GM12801 (cell line): ENCODE measurements around the gene FCRLA.

Experiments
- TF ChIP-seq, protein P1 (sequence below): IDR thresholded peaks from one replicate; pipeline ENCODE4 v1.5.1; 2011; ENCODE audit warnings: control low read depth; ENCODE audit not compliant: insufficient read length; ENCODE audit errors: extremely low read depth

The FCRLA gene

DNA sequence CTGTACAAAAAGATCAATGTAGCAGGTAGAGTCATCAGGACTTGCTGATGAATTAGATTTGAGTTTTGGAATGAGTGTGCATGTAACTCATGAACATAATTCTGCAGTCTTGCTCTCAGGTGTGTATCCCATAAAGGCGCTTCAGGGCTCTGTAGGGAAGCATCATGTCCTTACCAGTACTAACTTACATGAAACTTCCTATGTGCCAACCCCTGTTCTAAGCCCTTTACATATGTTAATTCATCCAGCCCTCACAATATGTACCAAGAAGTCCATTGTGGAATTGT, 12.2 kb downstream of the FCRLA start:
- TF ChIP-seq, protein P1, sequence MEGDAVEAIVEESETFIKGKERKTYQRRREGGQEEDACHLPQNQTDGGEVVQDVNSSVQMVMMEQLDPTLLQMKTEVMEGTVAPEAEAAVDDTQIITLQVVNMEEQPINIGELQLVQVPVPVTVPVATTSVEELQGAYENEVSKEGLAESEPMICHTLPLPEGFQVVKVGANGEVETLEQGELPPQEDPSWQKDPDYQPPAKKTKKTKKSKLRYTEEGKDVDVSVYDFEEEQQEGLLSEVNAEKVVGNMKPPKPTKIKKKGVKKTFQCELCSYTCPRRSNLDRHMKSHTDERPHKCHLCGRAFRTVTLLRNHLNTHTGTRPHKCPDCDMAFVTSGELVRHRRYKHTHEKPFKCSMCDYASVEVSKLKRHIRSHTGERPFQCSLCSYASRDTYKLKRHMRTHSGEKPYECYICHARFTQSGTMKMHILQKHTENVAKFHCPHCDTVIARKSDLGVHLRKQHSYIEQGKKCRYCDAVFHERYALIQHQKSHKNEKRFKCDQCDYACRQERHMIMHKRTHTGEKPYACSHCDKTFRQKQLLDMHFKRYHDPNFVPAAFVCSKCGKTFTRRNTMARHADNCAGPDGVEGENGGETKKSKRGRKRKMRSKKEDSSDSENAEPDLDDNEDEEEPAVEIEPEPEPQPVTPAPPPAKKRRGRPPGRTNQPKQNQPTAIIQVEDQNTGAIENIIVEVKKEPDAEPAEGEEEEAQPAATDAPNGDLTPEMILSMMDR: no peak

DNA sequence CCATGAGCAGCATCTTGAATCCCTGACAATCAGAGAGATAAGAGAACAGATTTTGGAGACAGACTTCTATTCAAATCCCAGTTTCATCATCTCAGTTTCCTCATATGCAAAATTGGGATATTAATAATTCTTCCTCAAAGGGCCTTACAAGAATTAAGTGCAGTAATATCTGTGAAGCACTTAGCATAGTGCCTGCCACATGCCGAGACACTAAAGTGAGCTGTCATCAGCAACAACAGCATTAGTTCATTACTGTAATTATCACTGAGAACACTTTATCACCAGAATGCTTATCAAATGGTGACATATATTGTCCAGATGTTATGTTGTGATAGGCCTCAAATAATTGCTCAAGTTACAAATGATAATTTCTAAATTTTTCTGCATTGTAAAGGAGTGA, 13.4 kb downstream of the FCRLA start:
- TF ChIP-seq, protein P1: no peak

DNA sequence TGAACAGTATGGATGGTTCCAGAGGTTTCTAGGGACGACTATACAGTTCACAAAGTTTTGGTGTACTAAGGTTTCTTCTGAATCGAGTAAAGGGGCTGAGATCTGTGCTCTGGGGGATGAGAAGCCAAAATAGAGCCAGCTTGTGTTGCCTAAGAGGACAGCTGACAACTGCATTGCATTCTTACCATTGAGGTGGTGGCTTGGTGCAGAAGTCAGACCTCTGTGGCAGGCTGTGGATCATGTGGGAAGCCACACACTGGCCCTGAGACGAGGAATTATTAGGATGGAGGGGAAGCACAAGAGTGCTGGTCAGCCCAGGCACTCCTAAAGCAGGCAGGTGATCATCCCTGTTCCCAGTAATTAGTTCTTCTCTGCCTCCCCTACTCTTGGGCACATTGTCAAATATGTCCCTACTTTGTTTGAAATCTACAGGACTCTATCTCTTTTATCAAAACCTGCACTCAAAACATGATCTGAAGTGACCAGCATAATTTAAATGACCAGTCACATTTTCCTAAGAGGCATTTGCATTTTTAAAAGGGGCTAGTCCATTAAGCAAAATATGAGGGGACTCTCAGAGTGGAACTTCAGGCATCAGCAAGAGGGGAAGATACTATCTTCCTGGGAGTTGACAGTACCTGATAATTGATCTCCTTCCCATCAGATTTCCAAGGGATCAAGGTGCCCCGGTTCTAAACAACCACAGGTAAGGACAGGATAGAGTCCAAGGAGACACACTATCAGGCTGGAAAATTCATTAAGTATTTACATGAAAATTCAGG, 14.1 kb downstream of the FCRLA start, which contains the start of gene FCRLB:
TSS of gene FCRLB (plus strand) at position 589 of the 782 bp plus-strand sequence. CDS start 1,129 bp downstream, outside the sequence.
- TF ChIP-seq, protein P1: no peak

DNA sequence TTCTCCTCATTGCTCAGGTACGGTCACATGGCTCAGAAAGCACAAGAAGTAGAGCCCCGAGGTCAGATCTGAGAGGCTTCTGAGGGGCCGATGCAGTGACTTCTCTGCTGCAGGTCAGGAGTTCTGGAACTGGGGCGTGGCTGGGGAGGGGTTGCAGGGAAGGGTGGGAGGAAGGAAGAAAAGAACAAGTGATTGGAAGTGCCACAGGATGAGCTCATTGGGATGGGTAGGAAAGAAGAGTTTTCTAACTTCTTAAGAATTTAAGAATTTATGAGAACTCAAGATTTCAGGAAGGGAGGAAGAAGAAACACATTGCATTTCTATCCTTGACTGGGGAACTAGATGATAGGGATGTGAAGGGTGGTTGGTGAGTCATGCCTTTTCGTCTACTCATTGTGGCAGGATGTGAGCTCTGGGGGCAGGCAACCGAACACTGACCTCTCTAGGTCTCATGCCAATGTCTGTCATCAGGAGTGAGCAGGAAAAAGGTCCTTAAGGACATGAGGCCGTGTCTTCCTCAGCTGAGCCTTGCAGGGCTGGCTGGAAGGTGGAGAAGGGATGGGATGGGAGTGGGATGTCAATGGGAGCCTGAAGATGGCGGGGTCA, 14.8 kb downstream of the FCRLA start:
- TF ChIP-seq, protein P1: no peak

DNA sequence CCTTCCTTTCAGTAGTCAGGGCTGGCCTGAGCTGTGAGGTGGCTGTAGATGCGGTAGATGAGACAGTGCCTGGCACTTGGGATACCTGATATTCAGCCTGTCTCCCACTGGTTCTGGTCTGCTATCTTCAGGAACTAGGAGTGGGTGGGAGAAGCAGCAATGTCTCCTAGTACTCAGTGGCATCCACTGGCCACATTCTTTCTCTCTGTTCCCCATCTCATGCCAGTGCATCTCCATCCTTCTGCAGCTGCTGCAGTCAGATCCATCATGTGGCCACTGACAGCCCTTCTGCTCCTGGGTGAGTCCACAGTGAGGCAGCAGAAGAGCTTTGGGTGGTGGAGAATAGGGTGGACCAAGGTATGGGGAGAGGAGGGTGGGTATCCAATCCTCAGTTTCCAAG, 15.4 kb downstream of the FCRLA start:
- TF ChIP-seq, protein P1: no peak

DNA sequence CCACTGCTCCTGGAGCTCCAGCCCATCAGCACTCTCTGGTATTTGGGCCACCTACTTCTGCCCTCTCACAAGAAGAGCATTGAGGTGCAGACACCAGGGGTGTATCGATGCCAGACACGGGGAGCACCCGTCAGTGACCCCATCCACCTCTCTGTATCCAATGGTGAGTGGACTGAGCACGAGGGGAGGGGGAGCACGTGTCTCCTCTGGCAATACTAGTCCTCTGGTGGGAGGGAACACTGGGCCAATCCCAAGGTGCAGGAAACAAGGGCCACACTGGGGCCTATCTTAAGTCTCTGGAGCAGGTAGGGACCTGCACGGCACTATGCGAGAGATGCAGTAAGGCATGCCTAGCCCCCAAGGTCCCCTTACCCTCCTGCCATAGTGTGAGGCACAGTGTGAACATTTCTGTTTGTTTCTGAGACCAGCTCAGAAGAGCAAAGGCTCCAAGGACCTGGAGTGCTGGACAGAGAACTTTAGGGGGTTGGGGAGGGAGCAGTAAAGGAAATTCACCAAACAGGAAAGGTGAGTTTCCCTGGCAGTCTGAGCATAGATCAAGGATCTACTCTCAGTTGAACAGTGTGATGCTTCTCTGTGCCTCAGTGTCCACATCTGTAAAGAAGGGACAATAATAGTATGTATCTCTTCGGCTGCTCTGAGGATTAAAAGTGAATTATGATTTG, 16.6 kb downstream of the FCRLA start:
- TF ChIP-seq, protein P1: no peak

DNA sequence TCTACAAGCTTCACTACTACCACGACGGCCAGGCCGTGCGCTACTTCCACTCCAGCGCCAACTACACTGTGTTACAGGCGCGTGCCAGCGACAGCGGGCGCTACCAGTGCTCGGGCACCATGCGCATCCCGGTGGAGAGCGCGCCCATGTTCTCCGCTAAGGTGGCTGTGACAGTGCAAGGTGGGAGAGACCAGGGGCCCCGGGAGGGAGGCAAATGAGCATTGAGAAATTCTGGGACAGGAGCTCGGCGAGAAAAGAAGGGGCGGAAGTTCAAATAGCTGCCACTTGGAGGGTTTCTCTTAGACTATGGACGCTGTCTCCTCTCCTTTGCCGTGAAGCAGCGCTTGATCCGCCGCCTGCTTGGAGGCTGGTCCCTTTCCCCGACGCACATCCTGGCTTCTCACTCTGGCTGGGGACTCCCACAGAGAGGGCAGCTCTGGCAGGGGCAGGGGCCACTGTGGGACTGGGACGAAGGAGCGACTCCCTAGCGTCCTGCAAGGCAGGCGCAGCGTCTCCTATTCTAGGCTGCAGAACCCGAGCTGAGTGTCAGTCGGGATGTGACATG, 19.0 kb downstream of the FCRLA start:
- TF ChIP-seq, protein P1: no peak
